Ovary (tissue), 3 donors: ENCODE measurements around the gene TRAPPC1.

Source experiments
- EP300 ChIP-seq: sonication (generic); formaldehyde crosslinking; IDR thresholded peaks from one replicate; pipeline ENCODE4 v1.6.1; 2017; ENCODE audit warnings: antibody characterized with exemption
- TF ChIP-seq, protein P1 (sequence below), 3 donors: fragments of 450-650 bp in 2 of 3; fragments of 200-600 bp in 1 of 3; IDR thresholded peaks; one replicate each; pipeline versions ENCODE4 v1.5.1 to v1.8.0; 2016 to 2022; ENCODE audit warnings: antibody characterized with exemption in 3 of 3, mild to moderate bottlenecking in 1 of 3
- donor health status: DM: no; HTN: no; CAD: no.

DNA sequence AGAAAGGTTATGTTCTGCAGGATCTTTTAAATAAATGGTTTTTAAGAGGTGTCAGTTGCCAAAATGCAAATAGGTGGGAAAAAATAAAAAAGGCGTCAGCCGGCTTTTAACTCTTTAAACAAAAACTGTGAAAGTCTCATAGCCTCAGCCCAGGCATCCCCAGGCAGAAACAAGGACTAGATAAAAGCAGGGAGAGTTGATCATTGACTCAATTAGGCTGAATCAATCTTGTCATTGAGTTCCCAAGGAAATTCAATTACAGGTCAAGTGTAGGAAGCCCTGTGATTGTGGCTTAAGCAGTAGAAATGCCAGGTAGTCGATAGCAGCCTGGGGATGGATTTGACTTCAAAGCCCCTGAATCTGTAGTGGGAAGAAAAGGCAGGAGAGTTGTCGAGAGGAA, 39.9 kb upstream of the TRAPPC1 start:
- TF ChIP-seq, protein P1, sequence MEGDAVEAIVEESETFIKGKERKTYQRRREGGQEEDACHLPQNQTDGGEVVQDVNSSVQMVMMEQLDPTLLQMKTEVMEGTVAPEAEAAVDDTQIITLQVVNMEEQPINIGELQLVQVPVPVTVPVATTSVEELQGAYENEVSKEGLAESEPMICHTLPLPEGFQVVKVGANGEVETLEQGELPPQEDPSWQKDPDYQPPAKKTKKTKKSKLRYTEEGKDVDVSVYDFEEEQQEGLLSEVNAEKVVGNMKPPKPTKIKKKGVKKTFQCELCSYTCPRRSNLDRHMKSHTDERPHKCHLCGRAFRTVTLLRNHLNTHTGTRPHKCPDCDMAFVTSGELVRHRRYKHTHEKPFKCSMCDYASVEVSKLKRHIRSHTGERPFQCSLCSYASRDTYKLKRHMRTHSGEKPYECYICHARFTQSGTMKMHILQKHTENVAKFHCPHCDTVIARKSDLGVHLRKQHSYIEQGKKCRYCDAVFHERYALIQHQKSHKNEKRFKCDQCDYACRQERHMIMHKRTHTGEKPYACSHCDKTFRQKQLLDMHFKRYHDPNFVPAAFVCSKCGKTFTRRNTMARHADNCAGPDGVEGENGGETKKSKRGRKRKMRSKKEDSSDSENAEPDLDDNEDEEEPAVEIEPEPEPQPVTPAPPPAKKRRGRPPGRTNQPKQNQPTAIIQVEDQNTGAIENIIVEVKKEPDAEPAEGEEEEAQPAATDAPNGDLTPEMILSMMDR (IDR thresholded peaks at IDR 0.05): no peak
- no peak for TF ChIP-seq EP300
